NCI-H2227 (cell line): ENCODE data around the gene IGSF3.
"Not testable (repeated sequence)": the region's sequence is repeated elsewhere in the genome, so short reads cannot be mapped to it uniquely, and the experiment has no call there.

ENCODE experiments used
- DNase-seq: peaks from one replicate; lab custom pipeline; 2025; ENCODE audit not compliant: unreplicated experiment; lab: John Stamatoyannopoulos, UW

The IGSF3 gene

GRCh38 chr1:116664366-116664977 lies 3.1 kb downstream of the IGSF3 start:
- DNase-seq: no peak

- no peak for DNase-seq
These were observed 3.7 kb downstream of the IGSF3 start for GRCh38 chr1:116663821-116664220.

GRCh38 chr1:116661633-116662032 lies 5.9 kb downstream of the IGSF3 start:
- DNase-seq: no peak

GRCh38 chr1:116658645-116659044 lies 8.9 kb downstream of the IGSF3 start:
- DNase-seq: not testable (repeated sequence)

- DNase-seq: not testable (repeated sequence)
These were observed 9.7 kb downstream of the IGSF3 start for GRCh38 chr1:116657836-116658235.

GRCh38 chr1:116654351-116654750 lies 13.2 kb downstream of the IGSF3 start:
- no peak for DNase-seq

GRCh38 chr1:116652598-116652997 lies 14.9 kb downstream of the IGSF3 start:
- not testable (repeated sequence) for DNase-seq

- not testable (repeated sequence) for DNase-seq
These were observed 16.8 kb downstream of the IGSF3 start for GRCh38 chr1:116650781-116651180.

GRCh38 chr1:116649041-116649440 lies 18.5 kb downstream of the IGSF3 start:
- not testable (repeated sequence) for DNase-seq

GRCh38 chr1:116648325-116648724 lies 19.2 kb downstream of the IGSF3 start:
- peak; percentile 17 for DNase-seq

GRCh38 chr1:116647186-116647585 lies 20.3 kb downstream of the IGSF3 start:
- not testable (repeated sequence) for DNase-seq

- DNase-seq: peak; percentile 83
These were observed 20.8 kb downstream of the IGSF3 start for GRCh38 chr1:116646673-116647170.

- DNase-seq: not testable (repeated sequence)
These were observed 21.5 kb downstream of the IGSF3 start for GRCh38 chr1:116645802-116646672.

- DNase-seq: not testable (repeated sequence)
These were observed 22.5 kb downstream of the IGSF3 start for GRCh38 chr1:116644993-116645392.

GRCh38 chr1:116644096-116644495 lies 23.4 kb downstream of the IGSF3 start:
- peak; percentile 9 for DNase-seq

- DNase-seq: not testable (repeated sequence)
These were observed 24.2 kb downstream of the IGSF3 start for GRCh38 chr1:116643281-116643751.

- DNase-seq: peak; percentile 31
These were observed 24.9 kb downstream of the IGSF3 start for GRCh38 chr1:116642311-116643280.

GRCh38 chr1:116637583-116637982 lies 29.9 kb downstream of the IGSF3 start:
- DNase-seq: not testable (repeated sequence)

- DNase-seq: not testable (repeated sequence)
These were observed 30.9 kb downstream of the IGSF3 start for GRCh38 chr1:116636584-116636983.

GRCh38 chr1:116634386-116634785 lies 33.1 kb downstream of the IGSF3 start:
- not testable (repeated sequence) for DNase-seq
